ENCODE measurements around the gene SCARF2. TPM values are rescaled to one million over a fixed set of nuclear protein-coding genes. Genes with fewer than 3 reads are reported as not detected.
A peak's percentile ranks its signal among the peaks of the same experiment; 100 is the strongest.
"Not testable (repeated sequence)": the region's sequence is repeated elsewhere in the genome, so short reads cannot be mapped to it uniquely, and the experiment has no call there.

The SCARF2 gene
- total RNA-seq, 1 experiment from 2014 or later: 7.7 TPM

DNA sequence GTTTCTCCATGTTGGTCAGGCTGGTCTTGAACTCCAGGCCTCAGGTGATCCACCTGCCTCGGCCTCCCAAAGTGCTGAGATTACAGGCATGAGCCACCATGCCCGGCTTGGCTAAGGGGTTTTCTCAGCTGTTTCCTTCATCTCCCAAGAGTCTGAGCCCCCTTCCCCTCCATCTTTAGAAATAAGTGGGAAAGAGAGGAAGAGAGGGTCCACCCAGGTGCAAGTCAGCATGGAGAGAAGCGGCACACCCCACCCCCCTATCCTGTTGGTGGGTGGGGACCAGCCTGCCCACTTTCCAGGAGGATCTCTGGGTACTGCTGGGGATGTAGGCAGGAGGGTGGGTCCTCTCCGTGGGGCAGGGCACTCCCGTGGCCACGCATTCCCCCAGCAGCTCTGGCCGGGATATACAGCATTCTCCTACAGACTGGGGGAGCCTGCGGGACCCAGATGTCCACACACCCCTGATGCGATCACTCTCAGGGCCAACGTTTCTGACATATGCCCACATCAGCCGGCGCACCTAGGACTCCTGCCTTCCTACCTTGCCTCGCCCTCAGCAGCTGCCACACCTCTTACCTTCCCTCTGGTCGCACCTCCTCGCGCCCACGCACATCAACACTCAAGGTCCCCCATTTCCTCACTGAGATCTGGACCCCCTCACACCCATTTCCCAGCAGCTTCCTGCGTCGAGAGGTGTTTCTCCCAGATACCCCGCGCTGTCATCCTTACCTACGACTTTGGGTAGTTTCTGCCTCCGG, 8.9 kb downstream of the SCARF2 start:
- DNase-seq (ENCODE audit: low spot score): no peak

DNA sequence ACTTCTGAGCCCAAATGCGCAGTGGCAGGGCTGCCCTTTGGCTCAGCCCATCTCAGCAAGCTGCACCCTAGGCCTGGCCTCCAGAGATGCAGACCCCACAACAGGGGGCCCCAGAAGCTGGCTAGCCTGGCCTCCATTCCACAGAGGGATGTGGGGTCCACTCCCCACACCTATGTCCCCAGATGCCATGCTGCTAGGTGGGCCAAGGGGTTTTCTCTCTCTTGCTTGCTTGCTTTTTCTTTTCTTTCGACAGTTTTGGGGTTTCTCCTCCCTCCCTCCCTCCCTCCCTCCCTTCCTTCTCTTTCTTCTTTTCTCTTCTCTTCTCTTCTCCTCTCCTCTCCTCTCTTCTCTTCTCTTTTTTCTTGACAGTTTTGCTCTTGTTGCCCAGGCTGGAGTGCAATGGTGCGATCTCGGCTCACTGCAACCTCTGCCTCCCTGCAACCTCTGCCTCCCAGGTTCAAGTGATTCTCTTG, 9.6 kb downstream of the SCARF2 start:
- DNase-seq (ENCODE audit: low spot score): no peak

DNA sequence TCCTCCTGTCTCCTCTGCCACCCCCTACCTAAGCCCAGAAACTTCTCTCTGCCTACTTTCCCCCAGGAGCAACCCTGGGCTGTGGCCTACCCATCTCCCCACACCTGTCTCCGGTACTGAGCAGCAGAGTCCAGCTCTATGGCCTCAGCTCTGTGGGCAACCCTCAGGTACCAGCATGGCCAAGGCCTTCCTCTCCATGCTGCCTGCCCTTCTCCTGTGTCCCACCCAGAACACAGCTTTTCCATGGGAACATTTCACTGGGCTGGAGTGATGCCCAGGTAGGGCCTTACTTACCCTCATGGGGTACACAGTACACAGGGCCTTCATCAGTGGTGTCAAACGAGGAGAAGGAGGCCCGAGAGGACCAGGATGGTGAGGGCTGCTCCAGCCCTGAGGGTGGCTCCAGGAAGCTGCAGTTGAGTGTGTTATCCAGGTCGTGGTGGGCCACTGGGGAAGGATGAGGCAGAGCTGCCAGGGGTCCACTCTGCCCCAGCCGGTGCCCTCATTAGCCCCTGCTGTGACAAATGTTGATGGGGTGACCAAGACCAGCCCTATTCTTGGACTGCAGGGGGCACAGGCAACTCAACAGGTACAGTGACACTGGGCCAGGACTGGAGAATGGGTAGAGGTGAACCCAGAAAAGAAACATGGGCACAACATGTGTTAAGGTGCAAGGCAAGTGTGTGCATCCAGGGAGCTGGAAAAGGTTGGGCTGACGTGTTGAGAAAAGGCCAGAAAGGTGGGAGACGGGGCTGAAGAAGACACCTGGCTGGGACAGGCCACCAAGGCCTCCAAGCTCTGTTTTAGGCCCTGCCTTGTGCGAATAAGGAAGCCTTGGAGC, 10.3 kb downstream of the SCARF2 start:
- DNase-seq (ENCODE audit: low spot score): no peak

DNA sequence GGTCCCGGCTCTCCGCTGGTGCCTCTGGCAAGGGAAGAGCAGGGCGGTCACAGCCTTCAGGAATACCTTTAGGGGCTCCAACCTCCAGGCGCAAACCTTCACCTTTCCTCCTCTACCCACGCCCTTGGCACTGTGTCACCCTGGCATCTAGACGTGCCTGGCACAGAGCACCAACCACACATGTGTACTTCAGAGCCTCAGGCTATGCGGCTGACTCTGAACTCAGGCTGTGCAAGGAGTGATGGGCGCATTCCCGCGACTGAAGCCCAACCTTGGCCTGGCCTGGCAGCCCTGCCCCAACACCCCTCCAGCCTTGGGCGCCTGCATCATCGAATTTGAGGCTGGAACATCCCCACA, 11.4 kb downstream of the SCARF2 start:
- no peak for DNase-seq (ENCODE audit: low spot score)

DNA sequence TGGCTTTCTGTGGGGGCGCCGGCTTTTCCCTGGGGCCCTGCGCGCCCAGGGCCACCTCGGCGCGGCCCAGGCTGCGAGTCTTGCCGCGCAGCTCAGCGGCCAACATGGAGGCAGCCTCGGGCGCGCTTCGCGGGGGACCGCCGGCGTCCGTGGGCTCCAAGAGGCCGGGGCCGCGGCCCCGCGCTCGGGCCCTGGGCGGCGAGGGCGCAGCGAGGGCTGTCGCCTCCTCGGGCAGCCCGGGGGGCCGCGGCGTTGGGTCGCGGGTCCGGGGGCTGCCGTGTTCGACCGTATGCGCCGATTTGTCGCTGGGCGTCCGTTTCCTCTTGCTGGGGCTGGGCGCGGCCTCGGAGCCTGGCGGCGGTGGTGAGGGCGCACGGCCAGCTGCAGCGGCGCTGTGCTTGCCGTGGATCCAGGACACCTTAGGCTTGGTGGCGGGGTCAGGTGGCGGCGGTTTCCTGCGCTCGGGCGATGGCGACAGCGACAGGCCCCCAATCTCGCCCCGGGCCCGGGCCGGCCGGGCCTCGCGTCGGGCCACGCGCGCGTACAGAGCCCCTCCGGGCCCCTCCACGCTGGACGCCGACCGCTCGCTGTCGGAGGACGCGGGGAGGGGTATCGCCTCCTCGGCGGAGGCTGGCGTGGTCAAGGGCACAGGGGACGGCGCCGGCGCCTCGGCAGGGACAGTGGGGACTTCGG, 11.9 kb downstream of the SCARF2 start:
- no peak for DNase-seq (ENCODE audit: low spot score)

DNA sequence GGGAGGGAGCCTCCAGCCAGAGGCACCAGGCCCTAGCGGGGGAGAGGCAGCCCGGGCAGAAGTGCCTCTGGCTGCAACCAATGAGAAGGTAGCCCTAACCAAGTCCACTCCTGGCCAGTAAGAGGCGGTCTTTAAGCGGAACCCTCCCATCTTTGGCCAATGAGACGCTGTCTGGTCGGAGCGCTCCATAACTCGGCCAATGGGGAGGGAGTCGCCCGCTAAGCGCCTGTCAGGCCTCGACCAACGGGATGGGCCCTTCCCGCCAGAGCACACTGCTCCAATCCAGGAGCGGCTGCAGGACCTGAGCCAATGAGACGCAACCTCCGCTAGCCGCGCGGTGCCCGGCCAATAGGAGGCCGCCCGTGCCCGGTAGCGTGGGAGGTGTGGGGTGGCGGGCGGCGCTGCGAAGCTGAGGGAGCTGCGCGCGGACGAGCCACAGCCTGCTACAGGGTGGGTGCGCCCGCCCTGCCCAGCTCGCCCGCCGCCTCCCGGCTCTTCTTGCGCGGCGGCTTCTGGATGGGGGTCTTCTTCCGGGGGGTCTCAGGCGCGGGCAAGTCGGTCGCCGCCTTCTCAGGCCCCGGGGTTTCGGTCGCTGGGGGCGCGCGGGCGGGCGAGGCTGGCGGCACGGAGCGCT, 12.6 kb downstream of the SCARF2 start:
- DNase-seq (ENCODE audit: low spot score): no peak

DNA sequence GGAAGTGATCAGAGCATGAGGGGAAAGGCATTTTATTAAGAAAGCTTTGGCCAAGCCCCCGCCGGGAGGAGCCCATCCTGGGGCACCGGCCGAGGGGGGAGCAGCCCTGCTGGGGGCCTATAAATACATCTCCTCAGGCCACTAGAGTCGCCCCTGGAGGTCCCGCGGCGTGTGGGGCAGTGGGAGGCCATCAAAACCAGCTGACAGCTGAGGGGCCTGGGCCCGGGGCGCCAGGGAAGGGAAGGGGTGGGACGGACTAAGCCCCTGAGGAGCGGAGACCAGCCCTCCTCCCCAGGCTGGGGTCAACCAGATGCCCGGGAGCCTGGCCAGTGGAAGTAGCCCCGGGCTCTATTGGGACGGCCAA, 13.1 kb downstream of the SCARF2 start:
- DNase-seq (ENCODE audit: low spot score): no peak

DNA sequence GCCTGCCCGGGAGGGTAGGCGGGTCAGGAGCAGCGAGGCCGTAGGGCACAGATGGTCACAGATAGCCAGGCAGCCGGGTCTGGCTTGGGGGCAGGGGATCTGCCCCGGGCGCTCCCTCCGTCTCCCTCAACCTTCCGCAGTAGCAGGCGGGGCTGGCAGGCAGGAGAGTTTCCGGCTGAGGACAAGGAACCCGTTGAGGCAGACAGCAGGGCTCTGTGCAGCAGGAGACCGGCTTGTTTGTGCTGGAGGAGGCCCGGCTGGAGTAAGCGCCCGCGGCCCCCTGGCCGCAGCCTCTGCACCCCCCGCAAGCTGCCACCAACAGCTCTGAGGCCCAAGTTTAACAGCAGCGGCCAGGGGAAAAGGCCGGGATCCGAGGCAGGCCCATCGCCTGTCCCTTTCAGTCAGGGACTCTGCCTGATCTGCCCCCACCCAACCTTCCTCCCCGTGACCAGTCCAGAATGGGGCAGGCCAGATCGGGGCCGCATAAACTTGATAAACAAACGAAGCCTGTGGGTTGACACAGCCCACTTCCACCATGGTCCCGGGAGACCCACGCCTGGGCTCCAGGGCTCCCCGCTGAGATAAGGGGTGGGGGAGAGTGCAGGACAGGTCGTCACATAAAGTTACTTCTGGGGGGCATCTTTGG, 13.6 kb downstream of the SCARF2 start:
- no peak for DNase-seq (ENCODE audit: low spot score)

DNA sequence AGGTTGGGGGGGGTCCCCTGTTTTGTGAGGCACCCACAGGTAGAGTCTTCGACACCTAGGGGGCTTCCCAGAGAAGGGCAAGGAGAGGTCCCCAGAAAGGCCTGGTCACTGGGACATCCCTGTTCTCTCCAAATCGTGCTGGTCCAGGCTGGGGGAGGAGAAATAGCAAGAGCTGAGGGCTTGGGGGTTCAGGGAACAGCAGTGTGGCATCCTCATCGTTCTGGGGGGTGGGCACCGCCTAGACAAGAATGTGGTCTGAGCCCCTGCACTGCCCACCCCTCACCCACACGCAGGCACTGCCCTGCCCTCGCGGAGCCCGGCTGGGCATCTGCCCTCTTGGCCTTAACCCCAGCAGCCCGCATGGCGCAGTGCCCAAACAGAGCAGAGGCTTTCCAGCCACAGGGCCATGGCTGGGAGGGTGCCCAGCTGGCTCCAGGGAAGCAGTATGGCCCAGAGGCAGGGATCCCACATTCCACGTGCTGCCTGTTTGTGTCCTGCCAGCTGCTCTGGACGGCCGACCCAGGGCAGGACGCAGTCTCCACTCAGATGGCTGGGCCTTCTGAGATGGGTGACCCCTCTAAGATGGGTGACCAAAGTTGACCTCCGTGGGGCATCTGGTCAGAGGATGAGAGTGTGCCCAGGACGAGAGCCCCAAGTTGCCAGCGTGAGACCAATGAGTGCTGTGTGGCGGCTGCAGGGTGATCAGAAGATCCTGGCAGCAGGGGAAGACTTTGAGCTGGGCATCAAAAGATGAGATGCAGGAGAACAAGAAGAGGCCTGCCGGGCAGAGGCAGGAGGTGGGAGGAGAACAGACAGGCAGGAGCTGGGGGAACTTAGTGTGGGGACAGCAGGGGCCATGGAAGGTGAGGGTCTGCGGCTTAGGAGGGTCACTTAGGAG, 14.4 kb downstream of the SCARF2 start:
- no peak for DNase-seq (ENCODE audit: low spot score)

DNA sequence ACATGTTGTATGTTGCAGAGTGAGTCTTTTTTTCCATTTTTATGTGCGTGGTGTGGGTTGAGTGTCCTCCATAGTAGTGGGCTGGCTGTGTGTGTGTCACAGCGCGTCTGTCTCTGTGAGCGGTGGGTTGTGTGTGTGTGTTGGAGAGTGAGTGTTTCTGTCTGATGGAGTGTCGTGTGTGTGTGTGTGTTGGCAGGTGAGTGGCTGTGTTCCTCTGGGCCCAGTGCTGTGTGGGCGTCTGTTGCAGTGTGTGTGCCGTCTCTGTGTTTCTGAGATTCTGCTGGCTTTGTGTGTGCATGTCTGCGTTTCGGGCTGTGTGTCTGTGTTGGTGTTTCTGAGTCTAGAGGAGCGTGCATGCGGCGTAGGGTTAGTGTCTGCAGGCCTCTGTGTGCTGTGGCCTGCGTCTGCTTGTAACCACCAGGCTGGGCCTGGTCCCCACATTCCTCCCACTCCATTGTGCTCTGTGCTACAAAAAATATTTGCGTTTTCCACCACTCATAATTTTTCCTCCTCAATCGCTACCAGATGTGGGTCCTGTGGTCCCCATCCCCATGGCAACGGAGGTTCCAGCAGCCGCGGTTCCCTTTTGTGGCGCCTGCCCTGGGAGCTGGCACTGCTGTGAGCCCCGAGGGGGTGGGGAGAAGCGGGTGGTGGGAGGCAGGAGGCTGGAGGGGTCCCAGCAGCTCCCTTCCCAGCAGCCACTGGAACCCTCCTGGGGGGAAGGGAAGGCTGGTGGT, 15.2 kb downstream of the SCARF2 start:
- DNase-seq (ENCODE audit: low spot score): peak; percentile 26

DNA sequence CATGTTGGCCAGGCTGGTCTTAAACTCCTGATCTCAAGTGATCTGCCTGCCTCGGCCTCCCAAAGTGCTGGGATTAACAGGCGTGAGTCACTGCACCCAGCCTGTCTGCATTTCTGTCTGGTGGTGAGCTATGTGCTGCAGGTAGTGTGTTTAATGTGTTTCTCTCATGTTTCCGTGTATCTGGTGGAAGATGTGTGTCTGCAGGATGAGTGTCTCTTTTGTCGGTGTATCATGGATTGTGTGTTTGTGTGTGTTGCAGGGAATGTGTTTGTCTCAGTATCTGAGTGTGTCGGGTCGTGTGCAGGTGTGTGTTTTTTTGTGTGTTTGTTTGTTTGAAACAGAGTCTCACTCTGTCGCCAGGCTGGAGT, 16.1 kb downstream of the SCARF2 start:
- DNase-seq (ENCODE audit: low spot score): no peak

DNA sequence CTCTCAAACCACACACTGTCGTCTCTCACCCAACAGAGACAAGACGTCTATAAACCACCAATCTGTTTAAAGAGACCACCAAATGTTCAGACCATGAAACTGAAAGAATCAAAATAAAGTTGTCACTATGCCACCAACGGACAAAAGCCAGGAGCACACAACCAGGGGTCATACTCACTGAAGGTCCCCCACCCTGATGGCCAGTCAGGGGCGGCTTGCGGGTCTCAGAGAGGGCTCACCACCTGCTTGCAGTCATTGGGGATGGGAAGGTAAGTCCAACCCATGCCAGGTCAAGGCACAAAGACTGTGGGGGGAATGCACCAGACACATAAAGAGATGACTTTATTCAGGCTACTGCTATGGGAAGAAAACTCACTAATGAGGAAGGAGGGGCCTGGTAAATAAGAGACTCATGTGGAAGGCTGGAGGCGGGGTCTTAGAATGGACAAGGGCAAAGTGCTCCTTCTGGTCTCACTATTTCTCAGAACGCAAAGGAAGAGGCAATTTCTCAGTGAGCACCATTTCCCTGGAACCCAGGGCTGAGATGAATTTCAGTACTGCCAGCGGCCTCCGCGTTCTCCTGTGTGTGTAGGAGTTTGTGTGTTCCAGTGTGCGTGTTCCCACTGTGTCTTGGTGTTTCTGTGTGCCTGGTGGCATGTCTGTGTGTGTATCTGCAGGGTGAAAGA, 17.3 kb downstream of the SCARF2 start:
- no peak for DNase-seq (ENCODE audit: low spot score)

DNA sequence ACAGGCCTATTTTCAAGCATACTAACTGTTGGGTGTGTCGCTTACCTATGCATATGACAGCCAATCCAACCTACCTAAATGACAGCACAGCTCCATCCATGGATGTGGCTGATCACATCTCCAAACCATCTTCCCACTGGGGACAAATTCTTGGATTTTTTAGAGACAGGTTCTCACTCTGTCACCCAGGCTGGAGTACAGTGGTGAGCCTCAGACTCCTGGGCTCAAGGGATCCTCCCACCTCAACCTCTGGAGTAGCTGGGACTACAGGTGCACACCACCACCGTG, 18.0 kb downstream of the SCARF2 start:
- no peak for DNase-seq (ENCODE audit: low spot score)

DNA sequence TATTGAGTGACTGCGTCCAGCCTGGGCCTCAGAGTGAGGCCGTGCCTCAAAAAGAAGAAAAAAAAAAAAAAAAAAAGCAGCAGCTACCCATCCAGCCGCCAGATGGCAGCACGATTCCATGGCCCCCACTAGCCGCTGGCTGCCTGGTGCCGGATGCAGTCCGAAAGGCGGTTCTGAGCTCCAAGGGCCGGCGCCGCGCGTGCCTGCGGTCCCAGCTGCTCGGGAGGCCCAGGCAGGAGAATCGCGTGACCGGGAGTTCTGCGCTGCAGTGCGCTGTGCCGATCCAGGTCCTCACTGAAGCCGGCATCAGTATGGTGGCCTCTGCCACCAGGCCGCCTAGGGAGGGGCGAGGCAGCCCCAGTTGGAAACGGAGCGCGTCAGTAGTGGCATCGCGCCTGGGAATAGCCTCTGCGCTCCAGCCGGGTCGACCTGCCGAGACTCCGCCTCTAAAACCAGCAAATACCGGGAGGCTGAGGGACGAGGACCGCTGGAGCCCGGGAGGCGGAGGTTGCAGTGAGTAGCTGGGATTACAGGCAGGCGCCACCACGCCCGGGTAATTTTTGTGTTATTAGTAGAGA, 19.3 kb downstream of the SCARF2 start:
- DNase-seq (ENCODE audit: low spot score): peak; percentile 34

DNA sequence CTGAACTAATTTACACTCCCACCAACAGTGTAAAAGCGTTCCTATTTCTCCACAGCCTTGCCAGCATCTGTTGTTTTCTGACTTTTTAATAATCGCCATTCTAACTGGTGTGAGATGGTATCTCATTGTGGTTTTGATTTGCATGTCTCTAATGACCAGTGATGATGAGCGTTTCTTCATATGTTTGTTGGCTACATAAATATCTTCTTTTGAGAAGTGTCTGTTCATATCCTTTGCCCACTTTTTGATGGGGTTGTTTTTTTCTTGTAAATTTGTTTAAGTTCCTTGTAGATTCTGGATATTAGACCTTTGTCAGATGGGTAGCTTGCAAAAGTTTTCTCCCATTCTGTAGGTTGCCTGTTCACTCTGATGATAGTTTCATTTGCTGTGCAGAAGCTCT, 21.9 kb downstream of the SCARF2 start:
- not testable (repeated sequence) for DNase-seq (ENCODE audit: low spot score)

DNA sequence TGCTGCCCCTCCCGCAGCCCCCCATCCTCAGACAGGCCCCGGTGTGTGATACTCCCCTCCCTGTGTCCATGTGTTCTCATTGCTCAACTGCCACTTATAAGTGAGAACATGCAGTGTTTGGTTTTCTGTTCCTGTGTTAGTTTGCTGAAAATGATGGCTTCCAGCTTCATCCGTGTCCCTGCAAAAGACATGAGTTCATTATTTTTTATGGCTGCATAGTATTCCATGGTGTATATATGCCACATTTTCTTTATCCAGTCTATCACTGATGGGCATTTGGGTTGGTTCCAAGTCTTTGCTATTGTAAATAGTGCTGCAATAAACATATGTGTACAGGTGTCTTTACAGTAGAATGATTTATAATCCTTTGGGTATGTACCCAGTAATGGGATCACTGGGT, 22.4 kb downstream of the SCARF2 start:
- DNase-seq (ENCODE audit: low spot score): not testable (repeated sequence)

DNA sequence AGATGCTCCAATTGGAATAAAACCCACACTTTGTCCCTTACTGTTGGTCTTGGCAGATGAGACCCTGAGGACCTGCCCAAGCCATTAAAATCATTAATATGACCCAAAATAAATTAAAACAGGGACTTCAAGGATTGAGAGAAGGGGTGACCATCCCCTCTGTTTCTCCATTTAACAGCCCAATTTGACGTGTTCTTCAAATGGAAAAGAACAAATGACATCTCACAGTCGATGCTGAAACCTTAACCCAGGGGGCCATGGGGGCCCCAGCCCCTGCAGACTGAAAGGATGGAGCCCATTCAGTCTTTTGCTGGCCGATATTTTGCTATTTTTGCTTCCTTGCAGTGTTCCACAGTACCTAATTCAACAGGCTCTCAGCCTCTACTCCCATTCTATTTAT, 23.2 kb downstream of the SCARF2 start:
- DNase-seq (ENCODE audit: low spot score): no peak

DNA sequence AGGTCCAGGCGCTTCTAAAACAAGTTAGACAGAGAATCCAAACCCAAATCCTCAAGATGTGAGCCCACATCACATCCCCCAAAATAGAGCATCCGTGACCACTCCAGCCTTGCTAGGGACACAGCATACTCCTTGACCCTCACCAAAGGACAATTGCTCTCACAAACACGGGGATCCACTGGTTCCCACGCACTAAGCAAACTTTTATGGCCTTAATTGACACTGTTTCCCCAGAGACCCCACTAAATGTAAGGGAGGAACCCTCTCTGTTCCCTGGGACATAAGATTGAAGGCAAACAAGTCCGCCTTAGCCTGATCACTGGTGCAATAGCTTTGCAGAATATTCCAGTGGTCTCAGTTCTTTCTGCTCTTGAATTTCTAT, 23.6 kb downstream of the SCARF2 start:
- DNase-seq (ENCODE audit: low spot score): no peak
